ENCODE data around the gene SARDH.

GRCh38 chr9:133786907-133787753, 49.0 kb upstream of the SARDH start:
- TF ChIP-seq CTCF (IDR thresholded peaks at IDR 0.05): no peak
- no peak for TF ChIP-seq EP300 (IDR thresholded peaks at IDR 0.05)
- no peak for TF ChIP-seq POLR2AphosphoS5 (IDR thresholded peaks at IDR 0.05)
